ENCODE data around the gene ATP5PB.

GRCh38 chr1:111417755-111418154 lies 31.5 kb upstream of the ATP5PB start:
- TF ChIP-seq EZH2 (IDR thresholded peaks at IDR 0.05) (no peak), POLR2AphosphoS5 (IDR thresholded peaks at IDR 0.05; ENCODE audit: borderline replicate concordance, low read depth, low read length) (no peak)

All from SK-N-MC (cell line).